Fibroblast of lung (primary cell): ENCODE measurements around the gene CECR2. TPM values are rescaled to one million over a fixed set of nuclear protein-coding genes. Genes with fewer than 3 reads are reported as not detected.

Experiments used
- DNase-seq, 2 donors: peaks; one replicate each; pipeline versions ENCODE4 v3.0.0 to v3.0.0-alpha.2; 2010; ENCODE audit warnings: low read depth in 2 of 2
- H2AFZ ChIP-seq: 2 replicates; pipeline ENCODE4 v1.5.1; 2012; ENCODE audit warnings: low read length, control low read depth, inconsistent platforms
- H3K27ac ChIP-seq: 2 replicates; pipeline ENCODE4 v1.5.1; 2011; ENCODE audit warnings: low read length, control low read depth; ENCODE audit not compliant: insufficient read depth
- H3K27me3 ChIP-seq: 2 replicates; pipeline ENCODE4 v1.5.1; 2011; ENCODE audit warnings: mild to moderate bottlenecking, low read length; ENCODE audit not compliant: control insufficient read depth, insufficient read depth
- H3K36me3 ChIP-seq: 2 replicates; pipeline ENCODE4 v1.5.1; 2011; ENCODE audit warnings: low read length; ENCODE audit not compliant: control insufficient read depth, insufficient read depth
- H3K4me1 ChIP-seq: 2 replicates; pipeline ENCODE4 v1.5.1; 2011; ENCODE audit warnings: low read length; ENCODE audit not compliant: control insufficient read depth, insufficient read depth; ENCODE audit errors: extremely low read depth
- H3K4me2 ChIP-seq: 2 replicates; pipeline ENCODE4 v1.5.1; 2011; ENCODE audit warnings: low read length, control low read depth; ENCODE audit not compliant: insufficient read depth; ENCODE audit errors: extremely low read depth
- H3K4me3 ChIP-seq, 4 experiments: fragments of 200-600 bp in 1 of 4; sonication (generic) in 1 of 4; replicated peaks in 1 of 4; 2 replicates each; pipeline ENCODE4 v1.5.1; 2011 to 2016; ENCODE audit warnings: low read length in 4 of 4, low read depth in 3 of 4, mild to moderate bottlenecking in 3 of 4, control low read depth in 2 of 4, inconsistent platforms in 1 of 4, mixed read lengths in 1 of 4; ENCODE audit not compliant: insufficient read depth in 1 of 4; ENCODE audit errors: control extremely low read depth in 1 of 4
- H3K79me2 ChIP-seq: 2 replicates; pipeline ENCODE4 v1.5.1; 2012; ENCODE audit warnings: mild to moderate bottlenecking, low read length, inconsistent platforms; ENCODE audit not compliant: control insufficient read depth, insufficient read depth
- H3K9ac ChIP-seq: 2 replicates; pipeline ENCODE4 v1.5.1; 2011; ENCODE audit warnings: mild to moderate bottlenecking, low read length, control low read depth; ENCODE audit not compliant: insufficient read depth
- H3K9me3 ChIP-seq: 2 replicates; pipeline ENCODE4 v1.5.1; 2012; ENCODE audit warnings: low read depth, low read length; ENCODE audit not compliant: control insufficient read depth, insufficient read depth
- H4K20me1 ChIP-seq: 2 replicates; pipeline ENCODE4 v1.5.1; 2011; ENCODE audit warnings: low read length; ENCODE audit not compliant: control insufficient read depth, insufficient read depth; ENCODE audit errors: extremely low read depth
- EZH2 ChIP-seq: IDR thresholded peaks from 2 replicates; pipeline ENCODE4 v1.5.1; 2012; ENCODE audit warnings: low read length, control low read depth, mild to moderate bottlenecking; ENCODE audit errors: missing control alignments
- polyA plus RNA-seq, 2 donors: library from polyadenylated mRNA; depleted of rRNA in 1 of 2; stranded (reverse) in 1 of 2; unstranded in 1 of 2; fragments of >200 nt; gene quantifications; 2 replicates each; pipeline ENCODE4 v1.2.1, GENCODE V29; 2011 to 2012; ENCODE audit warnings: missing spikeins in 1 of 2
- total RNA-seq: library from RNA; depleted of rRNA; stranded (reverse); fragments of >200 nt; gene quantifications from 2 replicates; pipeline ENCODE4 v1.2.1, GENCODE V29; 2014
- TF ChIP-seq, protein P1 (sequence below), 2 donors: IDR thresholded peaks in 1 of 2; conservative IDR thresholded peaks in 1 of 2; 1 replicate in 1 of 2; 2 replicates in 1 of 2; pipeline ENCODE4 v1.5.1; 2011 to 2012; ENCODE audit warnings: low read length in 2 of 2, control low read depth in 1 of 2, inconsistent platforms in 1 of 2, low read depth in 1 of 2, mild to moderate bottlenecking in 1 of 2

Gene CECR2
- total and polyA plus RNA-seq, 2 donors (not counting 1 experiment from before 2014, with no cell fraction given), result under 0.01 to 0.09 TPM

DNA sequence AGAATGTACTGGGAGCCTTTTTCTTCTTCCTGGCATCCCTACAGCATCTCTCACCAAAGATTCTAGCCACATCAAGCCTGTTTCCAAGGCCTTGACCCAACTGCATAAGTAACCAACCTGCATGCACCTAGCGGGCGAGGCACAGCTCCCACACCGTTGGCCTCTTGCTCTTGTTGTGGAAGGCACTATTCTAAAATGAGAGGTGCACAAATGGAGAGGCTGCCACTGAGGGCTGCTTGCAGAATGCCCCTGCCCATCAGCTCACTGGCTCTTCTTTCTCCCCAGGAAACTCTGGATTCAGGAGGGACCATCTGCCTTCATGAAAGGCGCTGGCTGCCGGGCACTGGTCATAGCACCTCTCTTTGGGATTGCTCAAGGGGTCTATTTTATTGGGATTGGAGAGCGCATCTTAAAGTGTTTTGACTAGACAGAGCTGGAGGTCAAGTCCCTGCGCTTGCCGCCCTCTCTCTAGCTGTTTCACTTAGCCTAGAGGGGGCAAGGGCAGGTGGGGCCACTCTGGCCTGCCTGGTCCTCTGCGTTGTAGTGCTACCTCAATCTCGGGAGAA lies 220.6 kb downstream of the CECR2 start:
- no peak for DNase-seq
- H3K4me1 ChIP-seq, result no peaks in the 10 kb centered on the region
- TF ChIP-seq EZH2, result no peak
- TF ChIP-seq, protein P1, sequence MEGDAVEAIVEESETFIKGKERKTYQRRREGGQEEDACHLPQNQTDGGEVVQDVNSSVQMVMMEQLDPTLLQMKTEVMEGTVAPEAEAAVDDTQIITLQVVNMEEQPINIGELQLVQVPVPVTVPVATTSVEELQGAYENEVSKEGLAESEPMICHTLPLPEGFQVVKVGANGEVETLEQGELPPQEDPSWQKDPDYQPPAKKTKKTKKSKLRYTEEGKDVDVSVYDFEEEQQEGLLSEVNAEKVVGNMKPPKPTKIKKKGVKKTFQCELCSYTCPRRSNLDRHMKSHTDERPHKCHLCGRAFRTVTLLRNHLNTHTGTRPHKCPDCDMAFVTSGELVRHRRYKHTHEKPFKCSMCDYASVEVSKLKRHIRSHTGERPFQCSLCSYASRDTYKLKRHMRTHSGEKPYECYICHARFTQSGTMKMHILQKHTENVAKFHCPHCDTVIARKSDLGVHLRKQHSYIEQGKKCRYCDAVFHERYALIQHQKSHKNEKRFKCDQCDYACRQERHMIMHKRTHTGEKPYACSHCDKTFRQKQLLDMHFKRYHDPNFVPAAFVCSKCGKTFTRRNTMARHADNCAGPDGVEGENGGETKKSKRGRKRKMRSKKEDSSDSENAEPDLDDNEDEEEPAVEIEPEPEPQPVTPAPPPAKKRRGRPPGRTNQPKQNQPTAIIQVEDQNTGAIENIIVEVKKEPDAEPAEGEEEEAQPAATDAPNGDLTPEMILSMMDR (conservative IDR thresholded peaks at IDR 0.05 in 1 of 2, IDR thresholded peaks at IDR 0.05 in 1 of 2; ENCODE audit: low read depth in 1 of 2, low read length in 2 of 2), result no peak
- no peak overlapping the region for H3K27ac ChIP-seq
- H3K4me2 ChIP-seq, result no peak overlapping the region
- H4K20me1 ChIP-seq, result no peaks in the 10 kb centered on the region
- H2AFZ ChIP-seq, result no peak overlapping the region
- no peaks in the 10 kb centered on the region for H3K9me3 ChIP-seq
- no peak overlapping the region for H3K4me3 ChIP-seq
- no peaks in the 10 kb centered on the region for H3K27me3 ChIP-seq
- H3K36me3 ChIP-seq, result peaks cover 10% of the 10 kb centered on the region
- H3K79me2 ChIP-seq, result no peaks in the 10 kb centered on the region
- no peak overlapping the region for H3K9ac ChIP-seq

DNA sequence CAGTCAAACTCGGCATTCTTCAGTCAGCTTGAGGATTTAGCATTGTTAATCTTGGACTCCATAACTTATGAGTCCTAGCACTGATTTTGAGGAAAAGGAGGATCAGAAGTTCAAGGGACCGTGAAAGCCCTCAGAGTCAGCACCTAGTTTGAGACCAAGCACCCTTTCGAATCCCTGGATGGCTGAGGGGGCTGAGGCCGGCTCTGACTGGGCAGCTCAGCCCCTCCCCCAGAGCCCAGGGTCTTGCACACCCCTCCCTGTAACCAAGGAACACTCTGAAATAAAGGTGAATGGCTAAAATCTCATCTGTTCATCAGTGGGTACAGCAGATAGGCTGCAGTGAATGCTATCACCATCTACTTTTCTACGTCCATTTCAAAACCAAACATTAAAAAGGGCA lies 221.3 kb downstream of the CECR2 start:
- no peak for TF ChIP-seq EZH2
- TF ChIP-seq, protein P1 (conservative IDR thresholded peaks at IDR 0.05 in 1 of 2, IDR thresholded peaks at IDR 0.05 in 1 of 2; ENCODE audit: low read depth in 1 of 2, low read length in 2 of 2), result no peak
- Histone ChIP-seq H3K27ac (no peak overlapping the region), H4K20me1 (no peaks in the 10 kb centered on the region), H2AFZ (no peak overlapping the region), H3K9me3 (no peaks in the 10 kb centered on the region), H3K4me3 (no peak overlapping the region), H3K79me2 (no peaks in the 10 kb centered on the region), H3K4me1 (no peaks in the 10 kb centered on the region), H3K9ac (no peak overlapping the region), H3K27me3 (no peaks in the 10 kb centered on the region), H3K4me2 (no peak overlapping the region), H3K36me3 (peaks cover 10% of the 10 kb centered on the region)
- DNase-seq, result no peak

- DNase-seq, result no peak
- no peak overlapping the region for H3K27ac ChIP-seq
- H3K4me2 ChIP-seq, result no peak overlapping the region
- no peaks in the 10 kb centered on the region for H4K20me1 ChIP-seq
- no peaks in the 10 kb centered on the region for H3K4me1 ChIP-seq
- H3K79me2 ChIP-seq, result no peaks in the 10 kb centered on the region
- H3K27me3 ChIP-seq, result no peaks in the 10 kb centered on the region
- no peaks in the 10 kb centered on the region for H3K9me3 ChIP-seq
- peaks cover 15% of the 10 kb centered on the region for H3K36me3 ChIP-seq
- no peak for TF ChIP-seq EZH2
- TF ChIP-seq, protein P1 (conservative IDR thresholded peaks at IDR 0.05 in 1 of 2, IDR thresholded peaks at IDR 0.05 in 1 of 2; ENCODE audit: low read depth in 1 of 2, low read length in 2 of 2), result no peak
- H2AFZ ChIP-seq, result no peak overlapping the region
- H3K9ac ChIP-seq, result no peak overlapping the region
- no peak overlapping the region for H3K4me3 ChIP-seq
Observed at GRCh38 chr22:17592201-17592600, 222.9 kb downstream of the CECR2 start.
